HCT116 (cell line): ENCODE data around the gene CEP120. TPM values are rescaled to one million over a fixed set of nuclear protein-coding genes. Genes with fewer than 3 reads are reported as not detected.

ENCODE experiments used
- CBX3 ChIP-seq: IDR thresholded peaks from 2 replicates; pipeline ENCODE4 v1.6.1; 2012; ENCODE audit warnings: low read depth
- SIN3A ChIP-seq: IDR thresholded peaks from 2 replicates; pipeline ENCODE4 v1.6.1; 2012; ENCODE audit warnings: low read depth
- total RNA-seq: library from RNA; stranded (reverse); gene quantifications from one replicate; pipeline ENCODE4 v1.2.1, GENCODE V29; 2021; ENCODE audit not compliant: unreplicated experiment

Gene CEP120
- total RNA-seq, 1 experiment from 2014 or later: 30.2 TPM

DNA sequence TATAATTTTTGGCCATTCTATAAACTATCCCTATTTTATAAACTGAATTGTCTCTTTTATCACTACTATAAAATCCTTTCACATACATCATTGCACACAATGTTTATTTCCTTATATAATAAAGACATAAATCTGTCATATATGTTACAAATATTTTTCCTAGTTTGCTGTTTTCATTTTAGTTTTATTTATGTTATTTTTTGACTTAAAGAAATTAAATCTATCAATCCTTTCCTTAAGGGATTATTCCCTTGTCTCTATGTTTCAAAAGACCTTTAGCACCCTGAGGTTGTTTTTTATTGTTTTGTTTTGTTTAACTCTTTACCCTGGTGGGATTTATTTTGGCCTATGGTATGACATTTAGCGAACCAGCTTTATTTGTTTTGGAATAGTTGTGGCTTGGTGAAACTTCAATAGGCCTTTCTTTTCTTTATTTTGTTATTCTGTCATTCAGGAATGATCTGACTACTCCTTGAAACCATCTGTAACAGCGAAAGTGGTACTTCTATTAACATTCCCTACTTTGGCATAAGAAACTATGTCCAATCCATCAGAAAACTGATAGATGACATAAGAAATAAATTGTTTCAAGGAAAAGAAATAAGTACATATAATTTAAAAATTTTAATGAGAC is 125.9 kb downstream of the CEP120 start (continued):
- TF ChIP-seq SIN3A (no peak), CBX3 (no peak)

Other genes starting within 250 kb of the CEP120 start
- 51.1 TPM for gene CSNK1G3, start 88.8 kb upstream of the CEP120 start, total RNA-seq